Fibroblast of upper back skin (primary cell): Measurements from ENCODE around the gene AADAC.
"Not testable (repeated sequence)": the region's sequence is repeated elsewhere in the genome, so short reads cannot be mapped to it uniquely, and the experiment has no call there.

Experiments
- DNase-seq: peaks from one replicate; pipeline ENCODE4 v3.0.0-alpha.2; 2013

The AADAC gene

DNA sequence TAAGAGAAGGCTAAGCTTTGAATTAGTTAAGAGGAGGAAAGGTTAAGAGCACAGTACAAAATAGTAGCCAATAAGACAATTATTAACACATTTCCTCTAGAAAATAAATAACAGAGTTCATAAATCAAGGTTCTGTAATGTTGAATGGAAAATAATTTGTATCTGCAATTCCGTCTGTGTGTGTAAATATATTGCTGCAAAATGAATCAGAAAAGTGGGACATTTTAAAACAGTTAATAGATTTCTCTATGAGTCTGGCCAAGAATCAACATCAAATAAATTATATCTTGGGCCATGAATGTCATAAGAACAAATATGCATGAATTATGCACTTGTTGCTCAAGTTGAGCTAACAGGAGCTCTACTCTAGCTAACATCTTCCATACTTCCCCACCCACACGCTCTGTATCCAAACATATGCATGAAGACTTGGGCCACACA is 45.3 kb downstream of the AADAC start:
- DNase-seq = no peak

DNA sequence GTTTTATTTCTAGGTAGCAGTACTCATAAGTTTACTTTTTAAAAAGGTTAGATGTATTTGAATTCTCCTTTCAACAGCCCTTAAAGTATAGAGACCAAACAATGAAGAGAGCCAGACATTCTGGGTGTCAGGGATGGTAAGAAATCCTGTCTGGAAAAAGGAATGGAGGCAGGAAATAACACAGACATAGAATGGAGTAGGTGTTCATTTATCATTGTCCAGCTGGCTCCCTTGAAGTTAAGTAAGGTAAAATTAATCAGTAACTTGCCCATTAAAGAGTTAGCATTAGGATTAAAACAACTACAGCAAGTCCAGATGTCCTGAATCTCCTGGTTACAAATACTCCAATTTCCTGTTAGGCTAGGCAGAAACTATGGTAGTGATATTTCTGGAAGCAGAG is 46.0 kb downstream of the AADAC start:
- DNase-seq = peak; percentile 41

DNA sequence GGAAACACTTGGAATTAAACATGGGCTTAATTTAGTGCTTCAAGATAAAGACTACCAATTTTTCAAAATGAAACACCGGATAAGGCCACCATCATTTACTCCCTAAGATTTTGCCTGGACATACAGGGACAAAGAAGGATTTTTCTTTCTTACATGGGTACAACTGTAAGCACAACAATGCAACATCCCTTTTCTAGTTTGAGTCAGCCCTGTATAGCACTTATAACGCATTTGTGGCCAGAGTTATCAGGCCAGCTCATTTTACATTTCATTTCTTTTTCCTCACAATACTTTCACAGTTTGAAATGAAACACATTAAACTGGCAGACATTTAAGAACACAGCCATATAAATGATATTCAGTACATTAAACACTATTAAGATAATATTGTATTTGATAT is 49.7 kb downstream of the AADAC start:
- no peak for DNase-seq

DNA sequence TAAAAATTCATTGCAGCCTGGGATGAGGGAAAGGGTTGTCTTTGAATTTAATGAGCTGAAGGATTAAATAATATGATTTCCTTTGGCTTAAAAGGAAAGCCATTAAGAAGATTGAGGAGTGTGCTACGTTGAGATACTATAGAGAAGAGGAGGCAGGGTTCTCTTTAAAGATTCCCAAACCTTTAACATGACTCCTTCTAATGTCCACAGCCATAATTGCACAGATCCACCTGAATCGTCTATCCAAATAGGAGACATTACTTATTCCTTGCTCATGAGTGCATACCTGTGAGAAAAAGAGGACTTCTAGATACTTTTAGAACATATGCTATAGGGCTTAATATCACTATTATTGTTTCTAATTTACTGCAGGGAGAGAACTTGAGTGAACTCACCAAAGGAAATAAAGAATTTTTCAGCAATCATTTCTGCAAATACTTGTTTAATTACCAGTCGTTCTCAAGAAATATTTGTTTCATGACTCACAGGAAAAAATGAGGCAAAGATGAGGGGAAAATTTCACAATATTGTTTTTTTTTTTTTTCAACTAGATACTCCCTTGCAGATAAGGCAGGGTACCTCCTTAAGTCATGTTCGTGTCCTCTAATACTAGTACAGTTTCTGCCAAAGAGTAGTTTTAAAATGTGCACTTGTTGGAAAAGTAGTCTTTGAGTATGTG is 50.6 kb downstream of the AADAC start:
- peak; percentile 79 for DNase-seq

DNA sequence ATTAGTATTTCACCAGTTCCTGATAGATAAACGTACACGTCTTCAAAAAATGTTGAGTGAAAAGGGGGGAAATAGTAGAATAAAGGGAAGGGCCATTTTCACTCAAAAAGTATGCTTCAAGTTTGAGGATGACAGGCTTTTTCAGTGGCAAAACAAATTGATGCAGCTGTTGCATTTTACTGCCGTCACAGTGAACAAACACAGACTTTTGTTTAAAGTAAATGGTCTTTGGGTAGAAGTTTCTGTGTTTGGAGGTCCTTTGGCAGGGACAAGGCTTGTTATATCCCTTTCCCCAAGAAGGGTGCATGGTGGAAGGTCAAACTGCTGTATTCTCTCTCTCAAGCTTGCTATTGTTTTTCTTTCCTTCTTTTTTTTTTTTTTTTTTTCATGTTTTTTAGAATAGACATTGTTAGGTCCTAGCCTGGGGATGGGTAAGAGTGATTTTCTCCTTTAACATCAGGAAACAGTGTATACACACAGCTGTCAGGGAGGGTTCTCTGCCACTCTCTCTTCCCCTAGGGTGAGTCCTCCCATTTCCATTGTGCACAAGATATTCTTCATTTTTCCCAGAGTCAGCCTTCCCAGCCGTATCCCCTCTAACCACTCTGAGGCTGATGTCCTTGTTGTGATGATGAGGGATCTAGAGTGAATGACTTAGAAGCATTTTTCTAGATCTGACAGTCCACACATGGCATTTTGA is 52.9 kb downstream of the AADAC start:
- no peak for DNase-seq

DNA sequence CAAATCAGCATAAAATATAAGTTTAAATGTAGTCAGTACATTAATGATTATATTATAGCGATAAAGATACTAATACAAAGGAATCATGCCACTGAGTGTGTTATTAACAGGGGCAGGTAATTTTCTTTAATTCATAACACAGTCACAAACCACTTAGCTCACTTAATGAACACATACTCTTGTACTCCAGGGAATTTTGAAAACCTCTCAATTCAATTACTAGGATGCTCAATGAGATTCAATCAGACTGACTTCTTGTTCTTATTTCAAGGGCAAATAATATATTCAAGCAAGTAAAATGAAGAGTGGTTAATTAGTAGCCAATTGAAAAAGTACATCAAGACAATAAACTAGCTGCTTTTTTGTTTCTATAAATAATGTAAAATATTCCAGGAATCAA is 53.8 kb downstream of the AADAC start:
- DNase-seq = no peak

DNA sequence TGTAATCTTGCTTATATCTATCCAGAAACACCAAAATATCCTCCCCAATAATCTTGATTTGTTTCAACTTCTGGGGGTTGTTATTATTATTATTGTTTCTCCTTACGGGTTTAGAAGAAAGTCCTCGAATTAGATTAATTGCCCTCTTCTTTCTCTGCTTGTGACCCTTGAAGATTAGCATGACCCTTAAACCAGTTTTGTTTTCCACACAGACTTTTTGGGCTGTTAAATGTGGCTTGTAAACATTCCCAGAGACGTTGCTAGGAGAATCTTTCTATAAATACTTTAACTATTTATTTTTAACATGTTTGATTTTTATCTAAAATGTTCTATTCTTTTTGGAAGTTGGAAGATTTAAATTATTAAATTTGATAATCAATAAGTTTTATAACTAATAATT is 55.3 kb downstream of the AADAC start:
- no peak for DNase-seq

DNA sequence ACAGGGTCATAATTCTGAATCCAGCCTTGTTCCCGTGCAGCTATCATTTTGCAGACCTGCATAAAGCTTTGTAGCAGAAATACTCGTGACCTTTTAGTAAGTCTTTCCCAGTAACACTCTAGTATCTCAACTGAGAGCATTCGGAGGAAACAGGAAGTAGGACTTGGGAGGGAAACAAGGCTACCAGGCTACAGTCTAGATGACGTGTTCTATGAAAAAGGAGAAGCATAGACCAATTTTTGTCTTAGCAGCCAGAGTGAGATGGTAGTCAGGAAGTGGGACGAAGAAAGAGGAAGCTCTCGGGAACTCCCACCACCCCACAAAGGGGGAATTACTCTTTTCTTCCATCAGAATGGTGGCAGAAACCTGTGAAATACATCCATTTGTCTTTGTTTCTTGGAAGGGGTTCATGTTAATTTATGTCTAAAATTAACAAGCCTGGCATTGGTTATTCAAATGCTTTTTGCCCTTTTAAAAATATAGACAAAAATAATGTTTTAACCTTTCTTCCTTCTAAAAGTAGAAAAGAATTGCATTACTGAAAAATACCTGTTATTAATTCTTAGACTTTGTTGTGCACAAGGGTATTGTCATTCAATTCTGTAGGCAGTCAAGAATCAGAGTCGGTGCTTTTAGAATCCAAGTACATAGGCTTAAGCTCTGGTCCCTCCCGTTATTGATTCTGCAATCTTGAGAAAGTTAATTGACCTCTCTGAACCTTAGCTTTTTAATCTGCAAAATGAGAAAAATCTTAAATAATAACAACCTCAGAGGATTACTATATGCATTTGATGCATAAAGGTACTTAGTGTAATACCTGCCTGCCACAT is 57.9 kb downstream of the AADAC start:
- DNase-seq = no peak

DNA sequence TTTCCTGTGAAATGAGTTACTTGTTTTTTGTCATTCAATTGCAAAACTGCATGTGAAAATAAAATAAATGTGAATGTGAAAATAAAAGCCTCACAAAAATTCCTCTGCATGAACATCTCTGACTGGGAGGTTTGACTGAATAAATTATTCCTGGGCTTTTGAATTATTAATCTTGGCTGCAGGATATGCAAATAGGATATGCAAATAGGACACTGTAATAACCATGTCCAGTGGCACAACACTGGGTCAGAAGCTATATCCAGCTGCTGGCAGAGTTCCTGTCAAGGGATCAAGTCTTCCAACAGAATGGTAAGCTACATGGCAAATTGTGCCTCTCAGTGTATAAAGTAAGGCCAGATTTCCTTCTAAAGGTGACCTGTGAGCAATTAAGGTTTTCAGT is 59.5 kb downstream of the AADAC start, which contains the start of gene SUCNR1:
TSS of gene SUCNR1 (plus strand) at position 246 of the 400 bp plus-strand sequence. CDS start 6,250 bp downstream, outside the sequence.
- DNase-seq = no peak

DNA sequence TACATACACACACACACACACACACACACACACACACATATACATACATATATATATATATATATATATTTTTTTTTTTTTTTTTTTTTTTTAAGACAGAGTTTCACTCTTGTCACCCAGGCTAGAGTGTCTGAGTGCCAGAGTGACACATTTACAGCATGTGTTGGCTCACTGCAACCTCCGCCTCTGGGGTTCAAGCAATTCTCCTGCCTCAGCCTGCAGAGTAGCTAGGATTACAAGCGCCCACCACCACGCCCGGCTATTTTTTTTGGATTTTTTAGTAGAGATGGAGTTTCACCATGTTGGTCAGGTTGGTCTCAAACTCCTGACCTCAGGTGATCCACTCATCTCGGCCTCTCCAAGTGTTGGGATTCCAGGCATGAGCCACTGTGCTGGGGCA is 60.2 kb downstream of the AADAC start:
- DNase-seq = not testable (repeated sequence)

DNA sequence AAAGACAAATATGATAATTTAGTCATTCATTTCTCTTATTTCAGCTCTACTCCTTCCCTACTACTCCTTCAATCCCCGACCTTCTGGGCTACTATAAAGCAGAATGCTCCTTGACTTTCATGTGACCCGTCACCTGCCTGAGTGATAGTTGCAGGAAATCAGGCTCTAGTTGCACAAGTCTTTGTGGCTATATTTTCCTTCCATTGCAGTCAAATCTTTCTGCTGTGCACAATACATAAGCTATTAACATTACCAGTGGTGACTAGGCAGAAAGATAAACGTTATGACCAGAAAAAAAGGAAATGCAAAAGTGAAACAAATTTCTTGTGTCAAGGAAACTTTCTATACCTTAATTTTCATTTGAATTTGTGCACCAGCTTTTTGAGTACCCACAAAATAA is 61.8 kb downstream of the AADAC start:
- DNase-seq = no peak

DNA sequence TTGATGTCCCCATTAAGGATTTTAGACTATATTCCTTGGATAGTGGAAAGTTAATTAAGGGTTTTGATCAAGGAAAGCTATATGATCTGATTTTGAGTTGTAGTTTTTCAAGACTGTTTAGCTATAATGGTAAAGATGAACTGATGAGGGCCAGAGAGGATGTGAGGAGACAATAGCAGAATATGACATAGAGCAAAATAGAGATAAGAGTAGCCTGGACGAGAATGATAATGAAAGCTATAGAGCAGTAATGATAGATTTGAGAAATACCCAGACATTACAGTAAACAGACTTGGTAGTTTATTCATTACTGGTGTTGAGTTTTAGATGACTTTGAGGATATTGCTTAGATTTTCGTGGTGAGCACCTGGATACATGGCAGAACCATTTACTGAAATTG is 63.4 kb downstream of the AADAC start:
- no peak for DNase-seq
